H1 (cell line): ENCODE measurements around the gene FDPS. TPM values are rescaled to one million over a fixed set of nuclear protein-coding genes. Genes with fewer than 3 reads are reported as not detected.
A peak's percentile ranks its signal among the peaks of the same experiment; 100 is the strongest.

Source experiments
- ASH2L ChIP-seq: fragments of 200-600, 300-600 bp; sonication (generic); IDR thresholded peaks from one replicate; pipeline ENCODE4 v1.7.1; 2017; ENCODE audit warnings: low read length
- ATF2 ChIP-seq: IDR thresholded peaks from 2 replicates; pipeline ENCODE4 v1.6.1; 2012; ENCODE audit warnings: low read length, inconsistent platforms
- BRCA1 ChIP-seq: IDR thresholded peaks from 2 replicates; pipeline ENCODE4 v1.6.1; 2012; ENCODE audit warnings: low read depth, low read length, improper control_type of control experiment
- CBX8 ChIP-seq: fragments of 300-800, 300-1000 bp; sonication (generic); IDR thresholded peaks from 2 replicates; pipeline ENCODE4 v1.7.1; 2016; ENCODE audit warnings: low read depth, low read length, borderline replicate concordance
- CEBPB ChIP-seq: IDR thresholded peaks from 2 replicates; pipeline ENCODE4 v1.6.1; 2012; ENCODE audit warnings: low read depth, low read length
- E2F6 ChIP-seq: IDR thresholded peaks from 2 replicates; pipeline ENCODE4 v1.6.1; 2012; ENCODE audit warnings: inconsistent platforms
- EP300 ChIP-seq, 2 experiments: IDR thresholded peaks; 1 replicate in 1 of 2; 2 replicates in 1 of 2; pipeline ENCODE4 v1.6.1; 2011 to 2012; ENCODE audit warnings: low read depth in 2 of 2, low read length in 2 of 2, mild to moderate bottlenecking in 2 of 2, borderline replicate concordance in 1 of 2, inconsistent platforms in 1 of 2, moderate library complexity in 1 of 2
- FOSL1 ChIP-seq: IDR thresholded peaks from 2 replicates; pipeline ENCODE4 v1.6.1; 2011; ENCODE audit warnings: mild to moderate bottlenecking, low read depth, low read length, moderate library complexity; ENCODE audit not compliant: insufficient read depth
- GABPA ChIP-seq: IDR thresholded peaks from 2 replicates; pipeline ENCODE4 v1.6.1; 2011; ENCODE audit warnings: mild to moderate bottlenecking, low read length, moderate library complexity, borderline replicate concordance; ENCODE audit not compliant: insufficient read depth
- KDM1A ChIP-seq: fragments of 200-600, 300-600 bp; sonication (generic); IDR thresholded peaks from 2 replicates; pipeline ENCODE4 v1.7.1; 2016; ENCODE audit warnings: mild to moderate bottlenecking, low read length, borderline replicate concordance
- MAFK ChIP-seq: IDR thresholded peaks from 2 replicates; pipeline ENCODE4 v1.6.1; 2012; ENCODE audit warnings: low read depth, mild to moderate bottlenecking, improper control_type of control experiment, low read length
- PHF8 ChIP-seq: fragments of 200-600 bp; sonication (generic); conservative IDR thresholded peaks from 2 replicates; pipeline ENCODE4 v1.7.1; 2012; ENCODE audit warnings: low read depth, mild to moderate bottlenecking, inconsistent platforms, low read length, moderate library complexity
- POLR2AphosphoS5 ChIP-seq: IDR thresholded peaks from 2 replicates; pipeline ENCODE4 v1.6.1; 2011; ENCODE audit warnings: low read depth, low read length
- RXRA ChIP-seq: IDR thresholded peaks from 2 replicates; pipeline ENCODE4 v1.6.1; 2011; ENCODE audit warnings: low read depth, mild to moderate bottlenecking, low read length, moderate library complexity; ENCODE audit not compliant: insufficient read depth
- SAP30 ChIP-seq: fragments of 300-600 bp; sonication (generic); IDR thresholded peaks from 2 replicates; pipeline ENCODE4 v1.7.1; 2012; ENCODE audit warnings: low read length, moderate library complexity, mild to moderate bottlenecking, inconsistent platforms; ENCODE audit not compliant: insufficient read depth, insufficient replicate concordance
- SIRT6 ChIP-seq: IDR thresholded peaks from one replicate; pipeline ENCODE4 v1.7.1; 2012; ENCODE audit warnings: low read length, inconsistent platforms
- SP1 ChIP-seq: IDR thresholded peaks from 2 replicates; pipeline ENCODE4 v1.6.1; 2011; ENCODE audit warnings: low read depth, low read length
- SUZ12 ChIP-seq: fragments of 200-600 bp; sonication (generic); IDR thresholded peaks from 2 replicates; pipeline ENCODE4 v1.6.1; 2012; ENCODE audit warnings: mild to moderate bottlenecking, inconsistent platforms, low read length, moderate library complexity, mixed read lengths
- TCF12 ChIP-seq: IDR thresholded peaks from 2 replicates; pipeline ENCODE4 v1.6.1; 2011; ENCODE audit warnings: low read depth, mild to moderate bottlenecking, low read length
- ZNF274 ChIP-seq: IDR thresholded peaks from 2 replicates; pipeline ENCODE4 v1.7.0; 2012; ENCODE audit warnings: low read length, borderline replicate concordance; ENCODE audit errors: extremely low read depth
- polyA plus RNA-seq, 7 experiments: library from polyadenylated mRNA; depleted of rRNA in 3 of 7; stranded (reverse) in 5 of 7; unstranded in 2 of 7; fragments of >200 nt in 5 of 7; fragments of 200-250 nt in 2 of 7; gene quantifications; 1 replicate in 5 of 7; 2 replicates in 1 of 7; 4 replicates in 1 of 7; pipeline versions ENCODE4 v1.2.1 to v1.2.3, GENCODE V29; 2011 to 2013; ENCODE audit warnings: missing spikeins in 2 of 7, mixed read lengths in 2 of 7
- total RNA-seq: library from RNA; stranded (reverse); fragmentation: NEBNext Ultra II Directional; extraction: Animal tissue kit (Norgen Biotek cat#: 25700); gene quantifications from 2 replicates; pipeline ENCODE4 v1.2.1, GENCODE V29; 2021

FDPS gene
- total and polyA plus RNA-seq, 2 of the 8 experiments (the other 6 are each of a cell fraction or from before 2014, with no cell fraction given) = 267 to 368 TPM

GRCh38 chr1:155277902-155278688, 30.6 kb upstream of the FDPS start (continued):
- TF ChIP-seq SAP30 (peak; percentile 85), E2F6 (no peak), SP1 (no peak), ATF2 (no peak), KDM1A (no peak), POLR2AphosphoS5 (no peak), PHF8 (no peak), CEBPB (no peak), SIRT6 (no peak), CBX8 (no peak), BRCA1 (no peak), ZNF274 (no peak), MAFK (no peak), GABPA (no peak), EP300 (IDR thresholded peaks at IDR 0.05; ENCODE audit: borderline replicate concordance in 1 of 2, low read depth in 2 of 2, low read length in 2 of 2) (peak in 1 of 2 experiments; percentile 54; a peak in 1 of 3 replicates), FOSL1 (no peak), ASH2L (no peak), RXRA (no peak), TCF12 (0 out of 2 replicates have a peak, but pooled peaks have one; percentile 61), SUZ12 (no peak)
